Measurements from ENCODE around the gene NEK4.
"Not testable (repeated sequence)": the region's sequence is repeated elsewhere in the genome, so short reads cannot be mapped to it uniquely, and the experiment has no call there.

Gene NEK4

GRCh38 chr3:52779837-52780585 is 9.3 kb upstream of the NEK4 start:
- no peak overlapping the region for H3K27ac ChIP-seq (ENCODE audit: poor library complexity, severe bottlenecking)
- H3K27me3 ChIP-seq (ENCODE audit: insufficient read depth, poor library complexity, severe bottlenecking), result no peaks in the 10 kb centered on the region
- no peaks in the 10 kb centered on the region for H3K36me3 ChIP-seq (ENCODE audit: low read depth)
- ATAC-seq (ENCODE audit: low read depth), result no peak
- no peaks in the 10 kb centered on the region for H3K9me3 ChIP-seq (ENCODE audit: severe bottlenecking)
- TF ChIP-seq, protein P1, sequence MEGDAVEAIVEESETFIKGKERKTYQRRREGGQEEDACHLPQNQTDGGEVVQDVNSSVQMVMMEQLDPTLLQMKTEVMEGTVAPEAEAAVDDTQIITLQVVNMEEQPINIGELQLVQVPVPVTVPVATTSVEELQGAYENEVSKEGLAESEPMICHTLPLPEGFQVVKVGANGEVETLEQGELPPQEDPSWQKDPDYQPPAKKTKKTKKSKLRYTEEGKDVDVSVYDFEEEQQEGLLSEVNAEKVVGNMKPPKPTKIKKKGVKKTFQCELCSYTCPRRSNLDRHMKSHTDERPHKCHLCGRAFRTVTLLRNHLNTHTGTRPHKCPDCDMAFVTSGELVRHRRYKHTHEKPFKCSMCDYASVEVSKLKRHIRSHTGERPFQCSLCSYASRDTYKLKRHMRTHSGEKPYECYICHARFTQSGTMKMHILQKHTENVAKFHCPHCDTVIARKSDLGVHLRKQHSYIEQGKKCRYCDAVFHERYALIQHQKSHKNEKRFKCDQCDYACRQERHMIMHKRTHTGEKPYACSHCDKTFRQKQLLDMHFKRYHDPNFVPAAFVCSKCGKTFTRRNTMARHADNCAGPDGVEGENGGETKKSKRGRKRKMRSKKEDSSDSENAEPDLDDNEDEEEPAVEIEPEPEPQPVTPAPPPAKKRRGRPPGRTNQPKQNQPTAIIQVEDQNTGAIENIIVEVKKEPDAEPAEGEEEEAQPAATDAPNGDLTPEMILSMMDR (IDR thresholded peaks at IDR 0.05; ENCODE audit: poor library complexity, severe bottlenecking), result no peak
- no peaks in the 10 kb centered on the region for H3K4me1 ChIP-seq (ENCODE audit: insufficient read depth, poor library complexity, severe bottlenecking)
- no peak overlapping the region for H3K4me3 ChIP-seq (ENCODE audit: severe bottlenecking)
- DNase-seq (ENCODE audit: low spot score), result no peak

DNA sequence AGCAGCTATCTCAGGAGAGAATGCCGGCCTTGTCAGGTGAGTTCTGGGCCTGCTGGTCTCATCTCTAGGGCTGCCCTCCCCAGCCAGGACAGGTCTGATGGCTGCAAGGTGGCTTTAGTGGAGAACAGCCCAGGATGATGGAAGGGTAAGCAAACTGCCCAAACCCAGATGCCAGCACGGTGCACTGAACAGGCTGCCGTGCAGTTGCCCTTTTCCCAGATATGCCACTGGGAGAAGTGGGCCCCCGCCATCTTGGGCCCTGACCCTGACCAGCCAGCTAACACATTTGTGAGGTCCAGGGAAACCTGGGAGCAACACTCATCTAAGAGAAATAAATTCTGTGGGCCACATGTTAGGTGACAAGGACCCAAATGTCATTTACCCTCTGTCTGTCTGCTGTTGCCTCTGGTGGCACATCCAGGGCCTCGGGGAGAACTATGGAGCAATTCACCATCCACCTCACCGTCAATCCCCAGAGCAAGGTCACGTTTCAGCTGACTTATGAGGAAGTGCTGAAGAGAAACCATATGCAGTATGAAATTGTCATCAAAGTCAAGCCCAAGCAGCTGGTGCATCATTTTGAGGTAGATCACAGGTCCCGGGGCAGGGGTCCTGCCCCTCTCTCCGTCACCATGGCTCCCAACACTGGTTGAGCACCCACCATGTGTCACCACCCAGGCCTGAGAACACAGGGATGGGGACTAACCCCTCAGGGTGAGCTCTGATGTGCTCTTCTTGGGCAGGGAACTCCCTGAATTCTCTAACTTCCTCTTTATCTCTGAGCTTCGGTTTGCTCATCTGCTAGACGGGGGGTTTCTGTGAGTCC is 8.5 kb upstream of the NEK4 start:
- DNase-seq (ENCODE audit: low spot score) (no peak), ATAC-seq (ENCODE audit: low read depth) (no peak)
- no peaks in the 10 kb centered on the region for H3K27me3 ChIP-seq (ENCODE audit: insufficient read depth, poor library complexity, severe bottlenecking)
- TF ChIP-seq, protein P1 (IDR thresholded peaks at IDR 0.05; ENCODE audit: poor library complexity, severe bottlenecking), result no peak
- no peaks in the 10 kb centered on the region for H3K9me3 ChIP-seq (ENCODE audit: severe bottlenecking)
- no peaks in the 10 kb centered on the region for H3K4me1 ChIP-seq (ENCODE audit: insufficient read depth, poor library complexity, severe bottlenecking)
- no peaks in the 10 kb centered on the region for H3K36me3 ChIP-seq (ENCODE audit: low read depth)
- no peak overlapping the region for H3K4me3 ChIP-seq (ENCODE audit: severe bottlenecking)
- H3K27ac ChIP-seq (ENCODE audit: poor library complexity, severe bottlenecking), result no peak overlapping the region

DNA sequence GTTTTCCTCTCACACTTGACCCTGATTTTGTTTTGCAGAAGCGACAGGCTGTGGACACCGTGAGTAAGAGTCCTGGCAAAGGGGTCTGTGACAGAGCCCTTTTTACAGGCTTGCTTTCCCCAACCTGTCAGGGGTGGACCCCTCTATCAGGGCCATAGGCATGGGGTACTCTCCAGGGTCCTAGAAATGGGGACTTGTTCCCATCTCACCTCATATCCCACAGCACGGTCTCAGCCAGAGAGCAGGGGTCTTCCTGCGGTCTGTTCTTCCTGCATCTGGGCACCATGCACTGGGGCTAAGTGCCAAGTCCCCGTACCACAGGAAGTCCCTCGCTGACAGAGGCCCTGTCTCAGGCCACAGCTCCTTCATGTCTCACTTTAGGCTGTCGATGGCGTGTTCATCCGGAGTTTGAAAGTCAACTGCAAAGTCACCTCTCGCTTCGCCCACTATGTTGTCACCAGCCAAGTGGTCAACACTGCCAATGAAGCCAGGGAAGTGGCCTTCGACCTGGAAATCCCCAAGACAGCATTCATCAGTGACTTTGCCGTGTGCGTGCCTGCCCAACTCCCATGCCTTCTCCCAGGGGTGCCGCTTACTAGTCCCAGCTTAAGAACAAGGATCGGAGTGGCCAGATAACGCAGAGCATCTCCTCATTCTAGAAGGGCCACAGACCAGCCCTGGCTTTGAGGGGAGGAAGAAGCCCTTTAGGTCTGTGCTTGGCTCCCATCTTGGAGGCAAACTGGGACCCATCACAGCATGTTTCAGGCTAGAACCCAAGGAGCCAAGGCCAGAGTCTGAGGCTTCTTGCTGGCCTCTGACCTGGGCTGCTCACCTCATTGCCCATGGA is 7.4 kb upstream of the NEK4 start:
- TF ChIP-seq, protein P1 (IDR thresholded peaks at IDR 0.05; ENCODE audit: poor library complexity, severe bottlenecking), result no peak
- Histone ChIP-seq H3K4me3 (ENCODE audit: severe bottlenecking) (no peak overlapping the region), H3K36me3 (ENCODE audit: low read depth) (no peaks in the 10 kb centered on the region), H3K4me1 (ENCODE audit: insufficient read depth, poor library complexity, severe bottlenecking) (no peaks in the 10 kb centered on the region), H3K9me3 (ENCODE audit: severe bottlenecking) (no peaks in the 10 kb centered on the region), H3K27ac (ENCODE audit: poor library complexity, severe bottlenecking) (no peak overlapping the region), H3K27me3 (ENCODE audit: insufficient read depth, poor library complexity, severe bottlenecking) (no peaks in the 10 kb centered on the region)
- ATAC-seq (ENCODE audit: low read depth), result no peak
- no peak for DNase-seq (ENCODE audit: low spot score)

GRCh38 chr3:52777127-52777958 is 6.6 kb upstream of the NEK4 start, which contains the start of gene ITIH1:
TSS of gene ITIH1 (plus strand) at chr3:52777599. CDS start at chr3:52777616, 17 bp downstream.
- Histone ChIP-seq H3K36me3 (ENCODE audit: low read depth) (no peaks in the 10 kb centered on the region), H3K27me3 (ENCODE audit: insufficient read depth, poor library complexity, severe bottlenecking) (no peaks in the 10 kb centered on the region), H3K9me3 (ENCODE audit: severe bottlenecking) (no peaks in the 10 kb centered on the region), H3K4me3 (ENCODE audit: severe bottlenecking) (no peak within 1 kb of the TSS), H3K27ac (ENCODE audit: poor library complexity, severe bottlenecking) (no peak within 1 kb of the TSS), H3K4me1 (ENCODE audit: insufficient read depth, poor library complexity, severe bottlenecking) (no peaks in the 10 kb centered on the region)
- TF ChIP-seq, protein P1 (IDR thresholded peaks at IDR 0.05; ENCODE audit: poor library complexity, severe bottlenecking), result no peak
- ATAC-seq (ENCODE audit: low read depth), result no peak
- peak; percentile 47 for DNase-seq (ENCODE audit: low spot score)

- not testable (repeated sequence) for H3K27ac ChIP-seq (ENCODE audit: poor library complexity, severe bottlenecking); DNase-seq (ENCODE audit: low spot score); H3K9me3 ChIP-seq (ENCODE audit: severe bottlenecking); H3K36me3 ChIP-seq (ENCODE audit: low read depth); ATAC-seq (ENCODE audit: low read depth); H3K4me1 ChIP-seq (ENCODE audit: insufficient read depth, poor library complexity, severe bottlenecking); H3K27me3 ChIP-seq (ENCODE audit: insufficient read depth, poor library complexity, severe bottlenecking); H3K4me3 ChIP-seq (ENCODE audit: severe bottlenecking)
Measured at GRCh38 chr3:52776486-52776885, 5.7 kb upstream of the NEK4 start.

Measured in RWPE2 (cell line).